ENCODE results near the gene OGA. TPM values are rescaled to one million over a fixed set of nuclear protein-coding genes. Genes with fewer than 3 reads are reported as not detected.

The OGA gene
- total RNA-seq, 1 donor from 2014 or later: 125 TPM

DNA sequence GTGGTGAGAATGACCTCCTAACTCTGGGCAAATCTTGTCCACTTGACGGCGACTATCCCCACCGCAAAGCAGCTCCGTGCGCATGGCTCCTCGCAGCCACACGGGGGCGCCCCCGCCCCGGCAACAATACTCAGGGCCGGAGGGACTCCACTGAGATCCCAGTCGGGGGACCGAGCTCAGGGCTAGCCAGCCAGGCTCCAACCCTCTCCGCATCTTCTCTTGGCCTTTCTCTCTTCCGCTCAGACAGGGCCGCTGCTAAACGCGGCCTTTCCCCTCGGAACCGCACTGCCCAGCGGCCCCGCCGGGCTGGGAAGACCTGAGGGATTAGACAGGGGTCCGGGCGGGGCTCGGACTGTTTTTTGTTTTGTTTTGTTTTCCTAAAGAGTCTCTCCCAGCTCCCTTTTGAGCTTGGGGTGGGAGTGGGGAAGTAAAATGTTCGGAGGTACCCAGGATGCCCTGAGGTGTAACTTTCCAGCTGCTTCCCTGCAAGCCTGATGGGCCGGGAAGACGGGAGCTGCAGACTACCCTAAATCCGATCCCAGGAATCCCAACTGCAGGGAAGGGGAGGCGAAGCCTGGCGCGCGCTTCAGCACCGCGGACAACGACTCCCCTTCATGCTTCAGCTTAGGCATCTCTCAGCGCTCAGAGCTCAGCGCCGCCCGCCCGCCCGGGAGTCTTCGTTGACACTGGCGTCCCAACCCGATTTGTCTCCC is 22.7 kb upstream of the OGA start:
- Histone ChIP-seq H3K27me3 (no peaks in the 10 kb centered on the region), H3K27ac (no peak overlapping the region), H3K4me3 (peak overlapping the region in 1 of 2 donors; percentile 26), H3K4me1 (peaks cover 46% of the 10 kb centered on the region), H3K36me3 (peaks cover 0 to 8% of the 10 kb centered on the region in 2 donors), H3K9me3 (no peaks in the 10 kb centered on the region)
- DNase-seq (ENCODE audit: extremely low spot score in 2 of 2): no peak
- intact Hi-C loops (cut with DNase I): loop anchor here (10.0 kb wide), 1 partner anchor 164 kb away; no protein-coding TSS in a partner anchor
- no peak for TF ChIP-seq POLR2A (IDR thresholded peaks at IDR 0.05)
- TF ChIP-seq, protein P1, sequence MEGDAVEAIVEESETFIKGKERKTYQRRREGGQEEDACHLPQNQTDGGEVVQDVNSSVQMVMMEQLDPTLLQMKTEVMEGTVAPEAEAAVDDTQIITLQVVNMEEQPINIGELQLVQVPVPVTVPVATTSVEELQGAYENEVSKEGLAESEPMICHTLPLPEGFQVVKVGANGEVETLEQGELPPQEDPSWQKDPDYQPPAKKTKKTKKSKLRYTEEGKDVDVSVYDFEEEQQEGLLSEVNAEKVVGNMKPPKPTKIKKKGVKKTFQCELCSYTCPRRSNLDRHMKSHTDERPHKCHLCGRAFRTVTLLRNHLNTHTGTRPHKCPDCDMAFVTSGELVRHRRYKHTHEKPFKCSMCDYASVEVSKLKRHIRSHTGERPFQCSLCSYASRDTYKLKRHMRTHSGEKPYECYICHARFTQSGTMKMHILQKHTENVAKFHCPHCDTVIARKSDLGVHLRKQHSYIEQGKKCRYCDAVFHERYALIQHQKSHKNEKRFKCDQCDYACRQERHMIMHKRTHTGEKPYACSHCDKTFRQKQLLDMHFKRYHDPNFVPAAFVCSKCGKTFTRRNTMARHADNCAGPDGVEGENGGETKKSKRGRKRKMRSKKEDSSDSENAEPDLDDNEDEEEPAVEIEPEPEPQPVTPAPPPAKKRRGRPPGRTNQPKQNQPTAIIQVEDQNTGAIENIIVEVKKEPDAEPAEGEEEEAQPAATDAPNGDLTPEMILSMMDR (IDR thresholded peaks at IDR 0.05): peak; percentile 21 to 59 (median 41)

DNA sequence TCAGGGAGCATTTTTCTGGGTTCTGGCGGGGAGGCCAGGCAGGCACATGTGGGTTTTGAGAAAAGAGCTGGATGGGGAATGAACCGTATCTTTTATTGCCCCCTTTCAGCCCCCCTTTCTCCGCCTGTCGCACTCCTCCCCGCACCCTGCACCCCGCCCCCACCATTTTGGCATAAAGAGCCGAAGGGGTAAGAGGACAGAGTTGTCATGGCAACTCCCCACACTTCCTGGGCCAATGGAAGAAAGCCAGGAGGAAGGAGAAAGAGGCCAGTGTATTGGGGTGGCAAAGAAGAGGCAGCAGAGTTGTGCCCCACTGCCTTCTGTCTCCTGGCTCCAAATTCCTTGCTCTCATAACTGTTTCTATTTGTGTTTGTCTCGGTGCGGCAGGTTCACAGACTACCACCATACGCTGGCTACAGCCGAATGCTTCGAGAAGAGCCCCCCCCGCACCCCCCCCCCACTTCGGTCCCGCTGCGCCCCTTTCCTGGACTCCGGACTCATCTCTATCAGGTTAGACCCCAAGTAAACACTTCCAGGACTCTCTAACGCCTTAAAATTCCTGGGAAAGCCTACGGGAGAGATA is 21.9 kb upstream of the OGA start:
- H3K4me1 ChIP-seq: peaks cover 49% of the 10 kb centered on the region
- TF ChIP-seq, protein P1 (IDR thresholded peaks at IDR 0.05): no peak
- TF ChIP-seq POLR2A (IDR thresholded peaks at IDR 0.05) (no peak), POLR2AphosphoS5 (IDR thresholded peaks at IDR 0.05; ENCODE audit: insufficient read depth in 1 of 2, low read depth in 1 of 2) (no peak)
- intact Hi-C loops (cut with DNase I): loop anchor here (10.0 kb wide), 1 partner anchor 165 kb away; no protein-coding TSS in a partner anchor

DNA sequence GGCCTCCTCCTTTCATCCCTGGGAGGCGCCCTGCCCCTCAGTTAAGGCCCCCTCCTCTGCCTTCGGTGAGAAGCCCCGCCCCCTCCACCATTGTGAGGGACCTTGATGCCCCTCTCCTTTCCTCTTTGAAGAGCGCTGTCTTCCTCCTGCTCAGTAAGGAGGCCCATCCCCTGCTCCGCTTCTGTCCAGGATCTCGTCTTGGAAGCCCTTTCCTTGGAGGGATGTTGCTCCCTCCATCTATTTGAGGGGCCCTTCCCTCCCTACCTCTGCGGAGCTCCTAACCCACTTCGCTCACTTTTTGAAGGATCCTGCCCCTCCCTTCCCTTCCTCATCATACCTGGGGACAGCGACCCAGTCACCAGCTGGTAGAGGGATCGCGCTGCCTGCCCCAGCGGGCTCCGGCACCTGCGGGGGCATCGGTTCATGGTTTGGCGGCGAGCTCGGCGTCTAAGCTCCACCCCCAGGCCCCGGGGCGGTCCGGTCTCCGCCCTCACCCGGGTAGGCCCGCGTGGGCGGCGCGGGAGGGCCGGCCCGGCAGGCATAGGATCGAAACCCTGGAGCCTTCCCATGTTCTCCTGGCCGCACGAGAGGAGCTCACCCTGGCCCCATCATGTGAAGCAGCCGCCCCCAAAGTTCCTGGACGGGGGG is 21.3 kb upstream of the OGA start:
- no peaks in the 10 kb centered on the region for H3K27me3 ChIP-seq
- no peak overlapping the region for H3K27ac ChIP-seq
- intact Hi-C loops (cut with DNase I): loop anchor here (10.0 kb wide), 1 partner anchor 165 kb away; no protein-coding TSS in a partner anchor
- no peaks in the 10 kb centered on the region for H3K36me3 ChIP-seq
- DNase-seq (ENCODE audit: extremely low spot score in 2 of 2): no peak
- H3K4me1 ChIP-seq: peaks cover 49% of the 10 kb centered on the region
- peak overlapping the region; percentile 21 to 26 for H3K4me3 ChIP-seq
- no peak for TF ChIP-seq POLR2A (IDR thresholded peaks at IDR 0.05)
- no peak for TF ChIP-seq POLR2AphosphoS5 (IDR thresholded peaks at IDR 0.05; ENCODE audit: insufficient read depth in 1 of 2, low read depth in 1 of 2)
- TF ChIP-seq, protein P1 (IDR thresholded peaks at IDR 0.05): no peak
- no peaks in the 10 kb centered on the region for H3K9me3 ChIP-seq

More for the DNA sequence above, 21.9 kb upstream of the OGA start:
- no peaks in the 10 kb centered on the region for H3K27me3 ChIP-seq
- no peaks in the 10 kb centered on the region for H3K9me3 ChIP-seq
- H3K36me3 ChIP-seq: peaks cover 0 to 1% of the 10 kb centered on the region in 2 donors
- no peak overlapping the region for H3K27ac ChIP-seq
- peak overlapping the region; percentile 21 to 26 for H3K4me3 ChIP-seq
- no peak for DNase-seq (ENCODE audit: extremely low spot score in 2 of 2)

DNA sequence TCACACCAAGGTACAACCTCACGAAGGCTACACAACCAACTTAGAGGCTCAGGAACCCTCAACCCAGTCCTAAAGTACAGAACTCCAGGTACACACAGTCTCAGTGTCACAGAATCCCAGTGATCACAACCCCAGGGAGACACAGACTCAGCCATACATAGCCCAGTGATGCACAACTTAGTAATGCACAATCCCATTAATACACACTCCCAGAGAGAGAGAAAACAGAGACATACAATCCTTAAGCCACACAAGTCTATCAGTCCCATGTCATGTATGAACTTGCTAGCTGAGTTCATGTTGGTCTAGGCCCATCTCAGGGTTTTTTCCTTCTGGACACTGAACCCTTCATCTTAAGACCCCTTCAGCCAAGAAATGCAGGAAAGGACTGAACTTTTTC is 20.8 kb upstream of the OGA start:
- no peaks in the 10 kb centered on the region for H3K9me3 ChIP-seq
- no peak overlapping the region for H3K27ac ChIP-seq
- intact Hi-C loops (cut with DNase I): no loop called here
- peaks cover 47% of the 10 kb centered on the region for H3K4me1 ChIP-seq
- H3K36me3 ChIP-seq: no peaks in the 10 kb centered on the region
- TF ChIP-seq, protein P1 (IDR thresholded peaks at IDR 0.05): no peak
- TF ChIP-seq POLR2AphosphoS5 (IDR thresholded peaks at IDR 0.05; ENCODE audit: insufficient read depth in 1 of 2, low read depth in 1 of 2) (no peak), POLR2A (IDR thresholded peaks at IDR 0.05) (no peak)
- DNase-seq (ENCODE audit: extremely low spot score in 2 of 2): no peak
- H3K27me3 ChIP-seq: no peaks in the 10 kb centered on the region
- no peak overlapping the region for H3K4me3 ChIP-seq
